ENCODE measurements around the gene CCDC87. TPM values are rescaled to one million over a fixed set of nuclear protein-coding genes. Genes with fewer than 3 reads are reported as not detected.
A peak's percentile ranks its signal among the peaks of the same experiment; 100 is the strongest.

CCDC87 gene
- total RNA-seq, 1 experiment from 2014 or later: 1.1 TPM

- peak overlapping the region; percentile 73 for H3K4me2 ChIP-seq (ENCODE audit: insufficient read depth, insufficient read length, low read length)
- H2AK5ac ChIP-seq (ENCODE audit: insufficient read length, low read length): no peak overlapping the region
- H3K79me1 ChIP-seq (ENCODE audit: insufficient read depth, low read depth, low read length, poor library complexity, severe bottlenecking): peaks cover 3% of the 10 kb centered on the region
- H3K9me3 Mint-ChIP-seq: peaks cover 17 to 27% of the 10 kb centered on the region in 2 experiments
- no peak overlapping the region for H2BK12ac ChIP-seq (ENCODE audit: insufficient read length, low read depth, low read length)
- H4K5ac ChIP-seq (ENCODE audit: insufficient read length, low read depth, low read length): no peak overlapping the region
- H3K14ac ChIP-seq (ENCODE audit: insufficient read depth, low read length): peak overlapping the region; percentile 59
- H4K91ac ChIP-seq (ENCODE audit: insufficient read length, low read depth, low read length): no peak overlapping the region
- H3K79me2 ChIP-seq (ENCODE audit: insufficient read depth, low read length): no peaks in the 10 kb centered on the region
- H2BK120ac ChIP-seq (ENCODE audit: low read depth, low read length, poor library complexity, severe bottlenecking): no peak overlapping the region
- no peak overlapping the region for H2BK5ac ChIP-seq (ENCODE audit: insufficient read length, low read length)
- H3K9me3 ChIP-seq (ENCODE audit: control insufficient read depth, low read depth, low read length): no peaks in the 10 kb centered on the region
- H3K9ac ChIP-seq (ENCODE audit: extremely low read depth, insufficient read length, low read length): peak overlapping the region; percentile 35
- H2BK15ac ChIP-seq (ENCODE audit: low read depth, low read length): no peak overlapping the region
- no peak overlapping the region for H4K8ac ChIP-seq (replicated peaks; ENCODE audit: insufficient read length, low read depth, low read length)
- H3K27ac ChIP-seq (ENCODE audit: insufficient read length, low read depth, low read length): no peak overlapping the region
- H3K56ac ChIP-seq (ENCODE audit: insufficient read length, low read depth, low read length): no peak overlapping the region
- no peaks in the 10 kb centered on the region; the same call in 1 of the 2 replicates for H3K4me1 ChIP-seq (ENCODE audit: insufficient read depth, low read length)
- peak overlapping the region; percentile 47 for H3K18ac ChIP-seq (ENCODE audit: insufficient read length, low read depth, low read length)
- H3K36me3 Mint-ChIP-seq (ENCODE audit: insufficient read depth in 1 of 3, low read depth in 3 of 3): peaks cover 2 to 25% (median 20%) of the 10 kb centered on the region in 3 experiments; a peak in 6 of 7 replicates
- TF ChIP-seq CTCF (conservative IDR thresholded peaks at IDR 0.05): no peak
- no peak overlapping the region for H2AFZ ChIP-seq (ENCODE audit: low read length)
- no peak overlapping the region for H3K23ac ChIP-seq (ENCODE audit: insufficient read length, low read depth, low read length)
- H3K4me1 Mint-ChIP-seq: peaks cover 15 to 17% of the 10 kb centered on the region in 2 experiments
- no peak for DNase-seq
- H3K23me2 ChIP-seq (ENCODE audit: insufficient read length, low read depth, low read length, poor library complexity, severe bottlenecking): peaks cover 10% of the 10 kb centered on the region
- no peaks in the 10 kb centered on the region for H4K20me1 ChIP-seq (ENCODE audit: control insufficient read depth, insufficient read depth, insufficient read length)
- H3K27me3 ChIP-seq (ENCODE audit: insufficient read depth, low read length): no peaks in the 10 kb centered on the region
- peaks cover 25% of the 10 kb centered on the region for H3K27me3 Mint-ChIP-seq (ENCODE audit: low read depth)
- no peak overlapping the region for H3T11ph ChIP-seq (ENCODE audit: low read length)
- H2BK20ac ChIP-seq (ENCODE audit: low read depth, low read length, poor library complexity, severe bottlenecking): no peak overlapping the region
- peak overlapping the region; percentile 97 to 98 for H3K4me3 Mint-ChIP-seq
- no CpG with 5 or more reads among the region's 12 CpGs for WGBS (ENCODE audit: extremely low coverage, insufficient read length, low lambda C conversion rate)
- no peak overlapping the region for H3K4ac ChIP-seq (ENCODE audit: low read depth, low read length)
- H3K27ac Mint-ChIP-seq: peak overlapping the region; percentile 98 to 99 (median 99)
These were observed 406 bp upstream of the CCDC87 start for GRCh38 chr11:66593303-66593635.

Measured in H9 (cell line).